Measurements from ENCODE around the gene RGS7. TPM values are rescaled to one million over a fixed set of nuclear protein-coding genes. Genes with fewer than 3 reads are reported as not detected.
"Not testable (repeated sequence)": the region's sequence is repeated elsewhere in the genome, so short reads cannot be mapped to it uniquely, and the experiment has no call there.

The RGS7 gene
- total and polyA plus RNA-seq, 2 experiments from 2014 or later: 0.32 to 1.7 TPM

GRCh38 chr1:241299347-241299746, 57.7 kb downstream of the RGS7 start:
- H4K20me1 ChIP-seq (ENCODE audit: insufficient read depth): no peaks in the 10 kb centered on the region
- TF ChIP-seq EZH2phosphoT487 (IDR thresholded peaks at IDR 0.05; ENCODE audit: insufficient read depth, low read depth) (no peak), EZH2 (IDR thresholded peaks at IDR 0.05; ENCODE audit: insufficient read depth, poor library complexity, severe bottlenecking) (no peak)
- H3K9me3 ChIP-seq (ENCODE audit: low read depth): no peaks in the 10 kb centered on the region
- no peak overlapping the region for H3K4me2 ChIP-seq (ENCODE audit: unreplicated experiment)
- H3K27ac ChIP-seq: no peak overlapping the region
- no peaks in the 10 kb centered on the region for H3K36me3 ChIP-seq (ENCODE audit: low read depth)
- in situ Hi-C loops (cut with MboI): no loop called here
- H3K27me3 ChIP-seq (replicated peaks; ENCODE audit: insufficient read depth): no peaks in the 10 kb centered on the region
- no peaks in the 10 kb centered on the region for H3F3A ChIP-seq (ENCODE audit: insufficient read depth)
- WGBS, 2 experiments (ENCODE audit: low coverage in 1 of 2, low lambda C conversion rate in 2 of 2, missing lambda C conversion rate in 2 of 2): 50 to 55% methylated on average over 2 of the region's 2 CpGs
- H3K4me1 ChIP-seq (ENCODE audit: insufficient read depth): no peaks in the 10 kb centered on the region
- H3K9me2 ChIP-seq (ENCODE audit: insufficient read depth): no peaks in the 10 kb centered on the region
- DNase-seq: no peak
- no peak overlapping the region for H3K9ac ChIP-seq
- no peak overlapping the region for H2AFZ ChIP-seq
- no peaks in the 10 kb centered on the region for H3K79me2 ChIP-seq (ENCODE audit: insufficient read depth)
- no peak overlapping the region for H3K4me3 ChIP-seq

DNA sequence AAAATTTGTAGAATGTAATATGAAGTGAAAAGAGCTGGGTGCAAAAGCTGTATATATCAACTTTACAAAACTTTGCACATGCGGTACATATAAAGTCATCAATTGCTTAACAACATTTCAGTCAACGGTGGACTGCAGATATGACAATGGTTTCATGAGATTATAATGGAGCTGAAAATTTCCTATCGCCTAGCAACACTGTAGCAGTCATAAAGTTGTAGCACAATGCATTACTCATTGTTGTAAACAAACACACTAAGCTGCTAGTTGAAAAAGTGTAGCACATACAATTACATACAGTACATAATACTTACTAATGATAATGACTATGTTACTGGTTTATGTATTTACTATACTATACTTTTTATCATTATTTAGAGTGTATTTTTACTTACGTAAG, 64.0 kb downstream of the RGS7 start:
- Histone ChIP-seq H3K4me2 (ENCODE audit: unreplicated experiment) (no peak overlapping the region), H3K36me3 (ENCODE audit: low read depth) (no peaks in the 10 kb centered on the region), H3K27me3 (replicated peaks; ENCODE audit: insufficient read depth) (no peaks in the 10 kb centered on the region), H3K4me3 (no peak overlapping the region), H3K9me2 (ENCODE audit: insufficient read depth) (no peaks in the 10 kb centered on the region), H3K9me3 (ENCODE audit: low read depth) (no peaks in the 10 kb centered on the region), H3K4me1 (ENCODE audit: insufficient read depth) (no peaks in the 10 kb centered on the region), H2AFZ (no peak overlapping the region), H4K20me1 (ENCODE audit: insufficient read depth) (no peaks in the 10 kb centered on the region), H3F3A (ENCODE audit: insufficient read depth) (no peaks in the 10 kb centered on the region), H3K9ac (no peak overlapping the region), H3K79me2 (ENCODE audit: insufficient read depth) (no peaks in the 10 kb centered on the region), H3K27ac (no peak overlapping the region)
- DNase-seq: no peak
- 52 to 60% methylated on average over 4 of the region's 4 CpGs for WGBS, 2 experiments (ENCODE audit: low coverage in 1 of 2, low lambda C conversion rate in 2 of 2, missing lambda C conversion rate in 2 of 2)
- in situ Hi-C loops (cut with MboI): no loop called here
- TF ChIP-seq EZH2 (IDR thresholded peaks at IDR 0.05; ENCODE audit: insufficient read depth, poor library complexity, severe bottlenecking): no peak
- TF ChIP-seq EZH2phosphoT487 (IDR thresholded peaks at IDR 0.05; ENCODE audit: insufficient read depth, low read depth): no peak

DNA sequence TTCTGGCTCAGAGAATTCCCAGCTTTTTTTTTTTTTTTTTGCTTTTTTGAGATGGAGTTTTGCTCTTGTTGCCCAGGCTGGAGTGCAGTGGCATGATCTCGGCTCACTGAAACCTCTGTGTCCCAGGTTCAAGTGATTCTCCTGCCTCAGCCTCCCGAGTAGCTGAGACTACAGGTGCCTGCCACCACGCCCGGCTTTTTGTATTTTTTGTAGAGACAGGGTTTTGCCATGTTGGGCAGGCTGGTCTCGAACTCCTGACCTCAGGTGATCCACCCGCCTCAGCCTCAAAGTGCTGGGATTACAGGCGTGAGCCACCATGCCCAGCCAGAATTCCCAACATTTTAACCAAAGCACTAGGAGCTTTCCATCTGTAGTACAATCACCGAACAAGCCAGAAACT, 65.5 kb downstream of the RGS7 start:
- DNase-seq; H3K4me2 ChIP-seq (ENCODE audit: unreplicated experiment); H3K4me1 ChIP-seq (ENCODE audit: insufficient read depth); H3K79me2 ChIP-seq (ENCODE audit: insufficient read depth); H3K9me2 ChIP-seq (ENCODE audit: insufficient read depth); H3K4me3 ChIP-seq; H3K36me3 ChIP-seq (ENCODE audit: low read depth); H2AFZ ChIP-seq; H3F3A ChIP-seq (ENCODE audit: insufficient read depth); H4K20me1 ChIP-seq (ENCODE audit: insufficient read depth); H3K9ac ChIP-seq; H3K9me3 ChIP-seq (ENCODE audit: low read depth); H3K27ac ChIP-seq; in situ Hi-C loops (cut with MboI); H3K27me3 ChIP-seq (replicated peaks; ENCODE audit: insufficient read depth): not testable (repeated sequence)
- 32 to 35% methylated on average over 8 of the region's 8 CpGs for WGBS, 2 experiments (ENCODE audit: low coverage in 1 of 2, low lambda C conversion rate in 2 of 2, missing lambda C conversion rate in 2 of 2)

- H3F3A ChIP-seq (ENCODE audit: insufficient read depth): no peaks in the 10 kb centered on the region
- H3K9ac ChIP-seq: no peak overlapping the region
- no peak overlapping the region for H3K27ac ChIP-seq
- H3K4me1 ChIP-seq (ENCODE audit: insufficient read depth): no peaks in the 10 kb centered on the region
- H3K9me3 ChIP-seq (ENCODE audit: low read depth): no peaks in the 10 kb centered on the region
- in situ Hi-C loops (cut with MboI): no loop called here
- no peak overlapping the region for H3K4me3 ChIP-seq
- no peaks in the 10 kb centered on the region for H3K27me3 ChIP-seq (replicated peaks; ENCODE audit: insufficient read depth)
- TF ChIP-seq EZH2 (IDR thresholded peaks at IDR 0.05; ENCODE audit: insufficient read depth, poor library complexity, severe bottlenecking): no peak
- TF ChIP-seq EZH2phosphoT487 (IDR thresholded peaks at IDR 0.05; ENCODE audit: insufficient read depth, low read depth): no peak
- no peaks in the 10 kb centered on the region for H3K79me2 ChIP-seq (ENCODE audit: insufficient read depth)
- H3K9me2 ChIP-seq (ENCODE audit: insufficient read depth): no peaks in the 10 kb centered on the region
- 28 to 29% methylated on average over 1 of the region's 1 CpG for WGBS, 2 experiments (ENCODE audit: low coverage in 1 of 2, low lambda C conversion rate in 2 of 2, missing lambda C conversion rate in 2 of 2)
- DNase-seq: no peak
- no peak overlapping the region for H3K4me2 ChIP-seq (ENCODE audit: unreplicated experiment)
- no peaks in the 10 kb centered on the region for H4K20me1 ChIP-seq (ENCODE audit: insufficient read depth)
- H3K36me3 ChIP-seq (ENCODE audit: low read depth): no peaks in the 10 kb centered on the region
- H2AFZ ChIP-seq: no peak overlapping the region
Observed at GRCh38 chr1:241286486-241286885, 70.5 kb downstream of the RGS7 start.

- no peak overlapping the region for H3K9ac ChIP-seq
- in situ Hi-C loops (cut with MboI): no loop called here
- TF ChIP-seq EZH2phosphoT487 (IDR thresholded peaks at IDR 0.05; ENCODE audit: insufficient read depth, low read depth): no peak
- TF ChIP-seq EZH2 (IDR thresholded peaks at IDR 0.05; ENCODE audit: insufficient read depth, poor library complexity, severe bottlenecking): no peak
Observed at GRCh38 chr1:241276391-241276790, 80.6 kb downstream of the RGS7 start.

More at GRCh38 chr1:241276391-241276790, 80.6 kb downstream of the RGS7 start:
- no peak overlapping the region for H2AFZ ChIP-seq
- DNase-seq: no peak
- H3F3A ChIP-seq (ENCODE audit: insufficient read depth): no peaks in the 10 kb centered on the region
- H3K9me3 ChIP-seq (ENCODE audit: low read depth): no peaks in the 10 kb centered on the region
- no peaks in the 10 kb centered on the region for H3K4me1 ChIP-seq (ENCODE audit: insufficient read depth)
- no peaks in the 10 kb centered on the region for H3K79me2 ChIP-seq (ENCODE audit: insufficient read depth)
- H3K4me2 ChIP-seq (ENCODE audit: unreplicated experiment): no peak overlapping the region
- WGBS, 2 experiments (ENCODE audit: low coverage in 1 of 2, low lambda C conversion rate in 2 of 2, missing lambda C conversion rate in 2 of 2): 16 to 20% methylated on average over 3 of the region's 3 CpGs
- H3K9me2 ChIP-seq (ENCODE audit: insufficient read depth): no peaks in the 10 kb centered on the region
- no peaks in the 10 kb centered on the region for H3K36me3 ChIP-seq (ENCODE audit: low read depth)
- no peaks in the 10 kb centered on the region for H4K20me1 ChIP-seq (ENCODE audit: insufficient read depth)
- no peak overlapping the region for H3K27ac ChIP-seq
- H3K4me3 ChIP-seq: no peak overlapping the region
- H3K27me3 ChIP-seq (replicated peaks; ENCODE audit: insufficient read depth): no peaks in the 10 kb centered on the region

Measured in GM23248 (cell line).